ENCODE measurements around the gene PRKN.

GRCh38 chr6:161917645-161918044 lies 809.9 kb downstream of the PRKN start:
- TF ChIP-seq TCF7 (IDR thresholded peaks at IDR 0.05; ENCODE audit: borderline replicate concordance) (no peak), ETS1 (conservative IDR thresholded peaks at IDR 0.05; ENCODE audit: control insufficient read depth, low read depth, low read length) (no peak), USF1 (CRISPR knock-in tag; IDR thresholded peaks at IDR 0.05) (no peak), HDGF (IDR thresholded peaks at IDR 0.05) (no peak), HDAC6 (IDR thresholded peaks at IDR 0.05; ENCODE audit: low read depth, low read length) (no peak), BRCA1 (IDR thresholded peaks at IDR 0.05) (no peak), BRCA1 (CRISPR knock-in tag; IDR thresholded peaks at IDR 0.05) (no peak), SOX6 (IDR thresholded peaks at IDR 0.05) (no peak), ETV6 (IDR thresholded peaks at IDR 0.05; ENCODE audit: borderline replicate concordance in 1 of 2, low read depth in 2 of 2, low read length in 1 of 2) (no peak), ETV6 (CRISPR knock-in tag; IDR thresholded peaks at IDR 0.05; ENCODE audit: borderline replicate concordance) (no peak), CTCF (IDR thresholded peaks at IDR 0.05 in 2 of 3, conservative IDR thresholded peaks at IDR 0.05 in 1 of 3; ENCODE audit: insufficient read depth in 2 of 3, low read depth in 1 of 3, low read length in 3 of 3) (no peak), ESRRA (IDR thresholded peaks at IDR 0.05; ENCODE audit: borderline replicate concordance, low read depth) (no peak)
